ENCODE data around the gene C1QC.
A peak's percentile ranks its signal among the peaks of the same experiment; 100 is the strongest.

C1QC gene

DNA sequence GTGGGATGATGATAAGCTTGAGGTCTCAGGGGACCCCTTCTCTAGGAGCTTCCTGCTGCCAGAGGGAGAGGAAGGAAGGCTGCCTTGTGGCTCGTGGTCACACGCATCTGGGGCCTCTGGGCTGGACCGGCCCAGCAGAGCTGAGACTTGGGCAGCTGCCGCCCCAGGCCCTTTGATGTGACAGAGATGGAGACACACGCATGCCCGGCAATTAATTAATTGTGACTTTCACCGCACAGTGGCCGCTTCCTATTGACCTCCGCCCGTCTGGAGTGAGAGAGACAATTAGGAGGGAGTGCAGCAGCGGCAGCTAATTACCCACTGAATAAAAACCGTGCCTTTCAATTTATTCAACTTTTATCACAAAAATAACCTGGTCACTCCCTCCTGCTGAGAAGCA, 23.6 kb upstream of the C1QC start:
- no peak for DNase-seq

- DNase-seq, result no peak
Measured at GRCh38 chr1:22621761-22622160, 21.7 kb upstream of the C1QC start.

DNA sequence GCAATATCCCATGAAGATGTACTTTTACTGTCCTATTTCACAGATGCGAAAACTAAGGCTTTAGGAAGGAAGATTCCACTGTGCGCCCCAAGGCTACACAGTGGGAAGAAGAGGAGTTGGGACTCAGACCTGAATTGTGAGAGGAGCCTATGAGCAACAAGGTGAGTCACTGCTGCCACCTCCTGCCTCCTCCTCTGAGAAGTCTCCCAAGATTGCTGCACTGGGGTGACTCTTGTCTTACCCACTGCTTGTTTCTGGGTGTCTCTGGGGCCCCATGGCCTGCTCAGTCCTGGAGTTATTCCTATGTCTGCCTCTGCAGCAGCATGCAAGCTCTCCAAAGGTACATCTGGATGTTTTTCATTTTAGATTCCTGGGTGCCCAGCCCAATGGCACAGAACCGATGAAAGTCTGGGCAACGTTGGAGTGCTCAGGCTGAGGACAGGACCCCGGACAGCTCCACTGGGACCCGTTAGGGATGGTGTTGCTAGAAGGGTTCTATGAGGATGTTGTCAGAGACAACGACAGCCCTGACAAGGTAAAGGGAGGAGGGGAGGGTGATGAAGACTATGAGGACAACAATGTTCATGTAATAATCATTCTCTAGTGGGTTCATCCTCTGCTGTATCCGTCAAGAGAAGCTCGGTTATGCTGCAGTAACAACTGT, 18.0 kb upstream of the C1QC start:
- DNase-seq, result no peak

- DNase-seq, result no peak
Measured at GRCh38 chr1:22626237-22627157, 16.9 kb upstream of the C1QC start.

- peak; percentile 78 for DNase-seq
Measured at GRCh38 chr1:22627331-22627730, 16.1 kb upstream of the C1QC start.

DNA sequence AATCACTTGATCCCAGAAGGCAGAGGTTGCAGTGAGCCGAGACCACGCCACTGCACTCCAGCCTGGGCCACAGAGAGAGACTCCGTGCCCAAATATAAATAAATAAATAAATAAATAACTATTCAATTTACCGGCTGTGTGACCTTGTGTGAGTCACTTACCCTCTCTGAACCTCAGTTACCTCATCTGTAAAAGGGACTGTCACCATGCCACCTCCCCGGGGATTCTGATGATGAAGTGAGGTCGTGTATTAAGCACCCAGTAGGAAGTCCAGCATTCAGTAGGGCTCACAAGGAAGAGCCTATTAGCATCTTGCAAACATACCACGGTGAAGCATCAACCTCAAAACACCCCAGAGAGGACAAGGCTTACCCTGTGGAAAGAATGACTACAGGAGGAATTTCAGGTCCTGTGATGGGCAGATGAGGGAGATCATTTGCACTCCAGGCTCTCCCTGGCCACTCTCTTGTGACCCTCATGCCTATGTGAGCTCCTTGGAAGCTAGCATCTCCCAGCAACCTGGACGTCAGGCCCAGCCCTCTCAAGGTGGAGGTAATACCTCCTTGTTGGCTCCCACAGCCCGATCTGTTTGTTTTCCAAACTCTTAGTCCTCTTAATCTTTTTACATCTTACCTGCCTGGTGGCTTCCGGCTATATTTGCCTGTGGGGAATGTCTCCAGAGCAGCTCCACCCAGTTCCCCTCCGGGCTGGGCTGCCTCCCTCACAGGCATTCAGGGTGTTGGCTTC, 14.6 kb upstream of the C1QC start:
- no peak for DNase-seq

DNA sequence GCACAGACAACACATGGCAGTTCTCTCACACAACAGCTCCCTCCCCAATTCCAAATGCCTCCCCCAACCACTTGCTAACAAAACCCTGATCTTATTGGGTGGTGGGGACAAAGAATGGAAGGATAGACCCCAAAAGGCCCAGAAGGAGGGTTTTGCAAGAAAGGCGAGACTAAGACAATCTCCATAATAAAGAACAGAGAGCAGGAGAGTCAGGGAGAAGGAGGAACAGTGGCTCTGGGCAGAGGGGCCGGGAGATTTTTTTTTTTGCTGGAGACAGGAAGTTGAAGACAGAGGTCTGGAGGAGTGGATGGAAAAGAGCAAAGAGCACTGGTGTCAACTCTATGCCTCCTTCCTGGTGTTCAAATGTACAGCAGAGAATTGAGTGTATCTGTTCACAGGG, 13.5 kb upstream of the C1QC start:
- DNase-seq, result no peak

GRCh38 chr1:22633697-22634463, 9.6 kb upstream of the C1QC start:
- DNase-seq, result no peak

- DNase-seq, result no peak
Measured at GRCh38 chr1:22635436-22635835, 8.0 kb upstream of the C1QC start.

- no peak for DNase-seq
Measured at GRCh38 chr1:22636353-22636752, 7.1 kb upstream of the C1QC start, which contains the start of gene C1QA. Gene C1QA, plus strand, starts transcription at chr1:22636628. Its CDS starts 989 bp downstream, at chr1:22637617.

DNA sequence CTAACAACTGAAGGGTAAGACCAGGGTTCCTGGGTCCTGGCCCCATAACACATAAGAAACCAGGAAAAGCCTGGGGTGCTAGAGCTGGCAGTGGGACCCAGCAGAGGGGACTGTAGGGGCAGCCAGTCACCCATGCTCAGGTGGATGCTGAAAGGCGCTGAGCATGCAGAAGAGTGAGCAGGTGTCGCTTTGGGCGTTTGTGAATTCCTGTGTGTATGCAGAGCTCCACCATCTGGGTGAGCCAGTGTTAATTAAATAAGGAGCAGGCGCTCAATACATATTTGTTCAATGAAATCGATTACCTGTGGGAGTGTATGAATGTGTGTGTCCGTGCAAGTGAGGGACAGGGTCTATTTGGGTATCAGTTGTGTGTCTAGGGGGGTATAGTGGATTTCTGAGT, 6.5 kb upstream of the C1QC start:
- DNase-seq, result peak; percentile 63

DNA sequence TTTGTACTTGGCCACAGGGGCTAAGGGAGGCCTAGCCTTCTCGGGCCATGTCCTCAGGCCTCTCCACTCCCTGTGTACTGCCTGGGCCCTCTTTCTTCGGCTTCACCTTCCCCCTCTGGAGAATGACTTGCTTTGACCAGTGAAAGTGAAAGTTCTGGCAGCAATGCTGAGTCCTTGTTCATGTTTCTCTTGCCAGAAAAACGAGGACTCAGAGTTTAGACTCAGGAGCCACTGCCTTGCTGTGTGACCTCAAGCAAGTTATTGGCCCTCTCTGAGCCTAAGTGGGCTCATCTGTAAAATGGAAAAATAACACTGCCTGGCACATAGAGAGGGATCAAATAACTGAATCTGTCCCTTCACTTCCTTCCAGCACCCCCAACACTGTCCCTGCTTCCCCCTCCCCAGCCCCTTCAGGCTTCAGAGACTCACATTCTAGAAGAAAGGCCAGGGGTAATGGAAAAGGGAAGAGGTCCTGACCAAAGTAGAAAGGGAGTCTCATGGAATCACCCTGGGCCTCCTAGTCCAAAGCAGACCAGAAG, 5.5 kb upstream of the C1QC start:
- no peak for DNase-seq

GRCh38 chr1:22638476-22639234, 4.8 kb upstream of the C1QC start:
- DNase-seq, result no peak

GRCh38 chr1:22639286-22639685, 4.1 kb upstream of the C1QC start:
- DNase-seq, result no peak

DNA sequence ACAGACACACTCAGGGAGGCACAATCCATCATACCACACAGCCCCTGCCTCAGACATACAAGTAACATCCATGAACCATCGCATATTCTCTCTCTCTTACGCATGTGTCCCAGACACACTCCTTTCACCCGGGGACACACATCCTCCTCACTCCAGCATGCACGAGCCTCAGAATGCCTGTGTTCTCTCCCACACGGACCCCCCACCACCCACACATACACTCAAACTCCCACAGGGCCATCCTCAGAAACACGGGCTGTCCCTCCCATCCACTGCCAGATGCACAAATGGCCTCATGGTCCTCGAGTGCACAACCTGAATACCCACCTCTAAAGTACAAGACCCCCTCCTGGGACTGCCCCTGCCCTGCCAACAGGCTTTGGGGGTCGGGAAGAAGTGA, 2.2 kb upstream of the C1QC start:
- no peak for DNase-seq

- no peak for DNase-seq
Measured at GRCh38 chr1:22641906-22642636, 1.4 kb upstream of the C1QC start.

DNA sequence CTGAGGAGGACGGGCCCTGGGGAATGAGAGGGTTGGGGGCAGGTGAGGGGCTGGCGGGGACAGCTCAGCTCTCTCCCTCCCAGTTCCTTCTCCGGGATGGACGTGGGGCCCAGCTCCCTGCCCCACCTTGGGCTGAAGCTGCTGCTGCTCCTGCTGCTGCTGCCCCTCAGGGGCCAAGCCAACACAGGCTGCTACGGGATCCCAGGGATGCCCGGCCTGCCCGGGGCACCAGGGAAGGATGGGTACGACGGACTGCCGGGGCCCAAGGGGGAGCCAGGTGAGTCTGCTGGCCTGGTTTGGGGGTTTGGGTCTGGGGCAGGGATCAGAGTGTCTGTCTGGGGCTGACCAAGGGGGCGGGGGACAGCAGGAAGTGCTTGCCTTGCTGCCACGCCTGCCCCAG, 495 bp downstream of the C1QC start:
- no peak for DNase-seq

DNA sequence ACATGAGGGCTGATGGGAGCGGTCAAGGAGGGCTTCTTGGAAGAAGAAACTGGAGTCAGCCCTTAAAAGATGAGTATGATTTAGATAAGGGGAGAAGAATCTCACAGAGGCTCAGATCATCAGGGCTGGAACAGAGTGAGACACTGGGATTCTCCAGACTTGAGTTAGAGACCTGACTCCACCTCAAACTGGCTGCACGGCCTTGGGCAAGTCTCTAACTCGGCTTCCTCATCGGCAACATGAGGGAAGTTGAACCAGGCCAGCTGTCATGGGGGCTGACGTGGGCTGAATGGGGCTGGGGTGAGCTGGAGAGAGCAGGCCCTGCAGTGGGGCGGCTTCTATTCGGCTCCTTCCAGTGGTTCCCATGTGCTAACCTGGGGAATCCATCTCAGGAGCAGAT, 2.5 kb downstream of the C1QC start:
- DNase-seq, result no peak

- no peak for DNase-seq
Measured at GRCh38 chr1:22646384-22646783, 3.0 kb downstream of the C1QC start.

DNA sequence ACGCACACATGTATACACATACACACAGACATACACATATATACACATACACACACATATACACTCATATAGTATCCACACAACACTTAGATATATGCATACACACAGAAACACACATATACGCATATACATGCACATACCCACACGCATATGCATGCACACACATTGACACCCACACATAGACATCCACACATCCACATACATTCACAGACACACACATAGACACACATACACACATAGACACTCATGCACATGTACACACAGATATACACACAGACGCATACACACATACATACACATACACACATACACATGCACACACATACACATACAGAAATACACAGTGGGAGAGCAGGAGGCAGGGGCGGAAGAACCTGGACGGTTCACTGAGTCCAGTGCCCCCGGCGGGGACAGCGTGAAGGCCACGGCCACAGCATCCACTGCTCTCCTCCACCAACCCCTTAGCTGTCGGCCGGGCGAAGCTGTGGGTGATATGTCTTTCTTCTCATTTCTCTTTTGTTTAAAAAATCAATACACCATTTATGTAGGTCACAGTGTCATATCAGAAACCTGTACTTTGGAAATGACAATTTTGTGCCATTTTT, 6.8 kb downstream of the C1QC start:
- DNase-seq, result no peak

All from SHP77 treated with DMSO at 0.1 percent for 48 hours (cell line).